HepG2 (cell line): ENCODE results near the gene CHMP6. TPM values are rescaled to one million over a fixed set of nuclear protein-coding genes. Genes with fewer than 3 reads are reported as not detected.

Experiments
- ATAC-seq: fragments of 200-7000 bp; cut with Tn5 transposase; 3 replicates; pipeline ENCODE4 v1.9.1; 2020; ENCODE audit warnings: mild to moderate bottlenecking, moderate library complexity
- BruUV-seq: library from RNA; stranded (reverse); fragments of 400-500 nt; replicated peaks from 2 replicates; lab custom pipeline; 2021; lab: Mats Ljungman, UMichigan
- CTCF ChIA-PET: fragments of 300-600 bp; formaldehyde crosslinking; extraction: SDS; loops from one replicate; lab custom pipeline; 2021; ENCODE audit warnings: low total read pairs, inconsistent platforms, low intra/inter-chr PET ratio; lab: Yijun Ruan, JAX
- POLR2A ChIA-PET: fragments of 350-600 bp; sonication (Branson Sonifier 250); formaldehyde crosslinking; loops from one replicate; lab custom pipeline; 2020; ENCODE audit warnings: antibody characterized with exemption, inconsistent platforms; lab: Yijun Ruan, JAX
- DNase-seq: peaks from one replicate; pipeline ENCODE4 v3.0.0-alpha.2; 2015; ENCODE audit warnings: low spot score
- FAIRE-seq: peaks from 3 replicates; lab custom pipeline; 2011; peaks lifted over from hg19 to GRCh38; lab: Jason Lieb, UNC
- H2AFZ ChIP-seq: one replicate; pipeline ENCODE4 v1.6.1; 2011; ENCODE audit warnings: low read length, inconsistent platforms
- H3K27ac ChIP-seq: fragments of 300-600 bp; 3 replicates; pipeline ENCODE4 v1.8.0; 2011; ENCODE audit warnings: mixed run types, mild to moderate bottlenecking, mixed read lengths, low read length, inconsistent platforms; ENCODE audit not compliant: insufficient read depth; ENCODE audit errors: extremely low read length
- H3K27me3 ChIP-seq, 2 experiments: fragments of 200-600 bp in 1 of 2; 2 replicates in 1 of 2; 3 replicates in 1 of 2; pipeline versions ENCODE4 v1.6.0 to v1.8.0; 2011; ENCODE audit warnings: low read length in 2 of 2, mild to moderate bottlenecking in 2 of 2, moderate library complexity in 2 of 2, inconsistent platforms in 1 of 2; ENCODE audit not compliant: insufficient read depth in 2 of 2, control insufficient read depth in 1 of 2
- H3K36me3 ChIP-seq, 2 experiments: fragments of 200-600 bp in 1 of 2; replicated peaks in 1 of 2; 2 replicates in 1 of 2; 3 replicates in 1 of 2; pipeline versions ENCODE4 v1.5.1 to v1.8.0; 2011; ENCODE audit warnings: low read length in 2 of 2, inconsistent platforms in 1 of 2; ENCODE audit not compliant: insufficient read depth in 2 of 2, control insufficient read depth in 1 of 2
- H3K4me1 ChIP-seq: 2 replicates; pipeline ENCODE4 v1.5.1; 2012; ENCODE audit warnings: low read length, inconsistent platforms; ENCODE audit not compliant: insufficient read depth
- H3K4me2 ChIP-seq: 2 replicates; pipeline ENCODE4 v1.6.0; 2011; ENCODE audit warnings: low read depth, low read length, inconsistent platforms
- H3K4me3 ChIP-seq, 3 experiments: fragments of 200-600 bp in 1 of 3; sonication (generic), shearing (Covaris generic) in 1 of 3; replicated peaks in 1 of 3; 2 replicates each; pipeline ENCODE4 v1.5.1; 2011 to 2016; ENCODE audit warnings: low read length in 3 of 3, inconsistent platforms in 2 of 3, low read depth in 2 of 3, mild to moderate bottlenecking in 2 of 3, control low read depth in 1 of 3, mixed read lengths in 1 of 3; ENCODE audit not compliant: insufficient read depth in 1 of 3
- H3K79me2 ChIP-seq: one replicate; pipeline ENCODE4 v1.6.1; 2011; ENCODE audit warnings: low read length, inconsistent platforms; ENCODE audit not compliant: insufficient read depth
- H3K9ac ChIP-seq: 2 replicates; pipeline ENCODE4 v1.6.0; 2011; ENCODE audit warnings: mild to moderate bottlenecking, low read depth, low read length, inconsistent platforms; ENCODE audit not compliant: insufficient read depth
- H3K9me3 ChIP-seq: 2 replicates; pipeline ENCODE4 v1.5.1; 2012; ENCODE audit warnings: mild to moderate bottlenecking, low read length
- H4K20me1 ChIP-seq: 2 replicates; pipeline ENCODE4 v1.6.0; 2011; ENCODE audit warnings: inconsistent platforms, mild to moderate bottlenecking, low read length, moderate library complexity; ENCODE audit not compliant: insufficient read depth
- AGO1 ChIP-seq: fragments of 200-400 bp; formaldehyde crosslinking; IDR thresholded peaks from 2 replicates; pipeline ENCODE4 v1.6.1; 2017; ENCODE audit warnings: mild to moderate bottlenecking, low read depth, low read length, moderate library complexity; ENCODE audit not compliant: poor library complexity, severe bottlenecking
- KDM2A ChIP-seq: sonication (generic); formaldehyde crosslinking; IDR thresholded peaks from 2 replicates; pipeline ENCODE4 v1.4.0; 2020; ENCODE audit warnings: low read depth, missing genetic modification reagents, borderline replicate concordance
- WGBS: methylation state at CpG from one replicate; pipeline ENCODE4 v1.1.6; 2017; ENCODE audit warnings: low lambda C conversion rate; 5-methylcytosine and 5-hydroxymethylcytosine counted together
- in situ Hi-C: cut with HindIII; loops from 2 replicates; pipeline ENCODE4 v1.10.0; 2017; ENCODE audit warnings: low pct_unique_long_range_greater_than_20kb; ENCODE audit not compliant: extremely low pct_ligation_motif_present
- intact Hi-C: fragments of 100-400 bp; cut with micrococcal nuclease; formaldehyde crosslinking; loops from one replicate; pipeline ENCODE4 v1.10.0; 2022; ENCODE audit not compliant: unreplicated experiment
- polyA plus RNA-seq, 8 experiments: library from polyadenylated mRNA; depleted of rRNA in 3 of 8; stranded (reverse) in 7 of 8; unstranded in 1 of 8; fragments of >200 nt; fragmentation: Illumina TruSeq in 4 of 8; extraction: Trizol in 4 of 8; gene quantifications; 2 replicates each; pipeline versions ENCODE4 v1.2.1 to v1.2.3, GENCODE V29; 2011 to 2016; ENCODE audit warnings: low read depth in 4 of 8, missing spikeins in 1 of 8, mixed read lengths in 1 of 8; ENCODE audit not compliant: insufficient read depth in 1 of 8
- total RNA-seq, 5 experiments: library from RNA; depleted of rRNA; stranded (reverse); fragments of >200 nt; fragmentation: Illumina TruSeq; extraction: Trizol; gene quantifications; 2 replicates each; pipeline ENCODE4 v1.2.3, GENCODE V29; 2016; ENCODE audit warnings: low read depth in 1 of 5
- TF ChIP-seq, protein P1 (sequence below): sonication (generic); formaldehyde crosslinking; IDR thresholded peaks from 2 replicates; pipeline ENCODE4 v1.5.1; 2020; ENCODE audit warnings: missing genetic modification reagents, mild to moderate bottlenecking, borderline replicate concordance

CHMP6 gene
- total and polyA plus RNA-seq, 2 of the 13 experiments (the other 11 are each of a cell fraction or from before 2014, with no cell fraction given), result 11.1 to 24.2 TPM

DNA sequence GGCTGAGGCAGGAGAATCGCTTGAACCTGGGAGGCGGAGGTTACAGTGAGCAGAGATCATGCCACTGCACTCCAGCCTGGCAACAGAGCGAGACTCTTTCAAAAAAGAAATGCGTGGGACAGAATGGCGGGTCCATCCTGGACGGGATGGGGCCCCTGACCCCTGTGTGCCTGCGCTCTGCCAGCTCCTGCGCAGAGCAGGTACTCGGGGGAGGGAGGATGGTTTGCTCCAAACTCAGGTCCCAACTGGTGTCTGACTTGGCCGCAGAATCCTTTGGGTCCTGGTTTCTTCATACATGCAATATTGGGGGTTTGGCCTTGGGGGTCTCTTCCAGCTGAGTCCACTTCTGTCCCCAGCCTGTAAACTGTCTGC lies 10.4 kb downstream of the CHMP6 start:
- Histone ChIP-seq H3K36me3 (peaks cover 16 to 25% of the 10 kb centered on the region in 2 experiments; a peak in 4 of 5 replicates), H3K4me3 (no peak overlapping the region), H3K79me2 (no peaks in the 10 kb centered on the region), H3K27me3 (peaks cover 7 to 44% of the 10 kb centered on the region in 2 experiments; a peak in 4 of 5 replicates), H3K9me3 (no peaks in the 10 kb centered on the region), H3K4me1 (peaks cover 39% of the 10 kb centered on the region), H3K9ac (no peak overlapping the region), H2AFZ (no peak overlapping the region), H3K4me2 (no peak overlapping the region), H3K27ac (no peak overlapping the region), H4K20me1 (0 out of 2 replicates have a peak, but pooled peaks cover 4% of the 10 kb centered on the region)
- intact Hi-C loops (no loop called here), in situ Hi-C loops (no loop called here)
- ChIA-PET POLR2A (interaction anchor here (1.1 to 2.0 kb wide), 4 partner anchors 11 to 237 kb away, joined by 3 to 10 read pairs (median 3); partner anchors contain the start of genes CHMP6, NDUFAF8 and TEPSIN), CTCF (no interaction called here)
- DNase-seq, result no peak
- ATAC-seq, result no peak
- 0 out of 2 replicates have a peak, but pooled peaks have one; percentile 7 for TF ChIP-seq KDM2A (CRISPR knock-in tag)
- TF ChIP-seq, protein P1, sequence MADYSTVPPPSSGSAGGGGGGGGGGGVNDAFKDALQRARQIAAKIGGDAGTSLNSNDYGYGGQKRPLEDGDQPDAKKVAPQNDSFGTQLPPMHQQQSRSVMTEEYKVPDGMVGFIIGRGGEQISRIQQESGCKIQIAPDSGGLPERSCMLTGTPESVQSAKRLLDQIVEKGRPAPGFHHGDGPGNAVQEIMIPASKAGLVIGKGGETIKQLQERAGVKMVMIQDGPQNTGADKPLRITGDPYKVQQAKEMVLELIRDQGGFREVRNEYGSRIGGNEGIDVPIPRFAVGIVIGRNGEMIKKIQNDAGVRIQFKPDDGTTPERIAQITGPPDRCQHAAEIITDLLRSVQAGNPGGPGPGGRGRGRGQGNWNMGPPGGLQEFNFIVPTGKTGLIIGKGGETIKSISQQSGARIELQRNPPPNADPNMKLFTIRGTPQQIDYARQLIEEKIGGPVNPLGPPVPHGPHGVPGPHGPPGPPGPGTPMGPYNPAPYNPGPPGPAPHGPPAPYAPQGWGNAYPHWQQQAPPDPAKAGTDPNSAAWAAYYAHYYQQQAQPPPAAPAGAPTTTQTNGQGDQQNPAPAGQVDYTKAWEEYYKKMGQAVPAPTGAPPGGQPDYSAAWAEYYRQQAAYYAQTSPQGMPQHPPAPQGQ (CRISPR knock-in tag), result no peak
- TF ChIP-seq AGO1, result peak; percentile 87
- no peak for FAIRE-seq
- BruUV-seq, result TSS peak; percentile 37
- 80% methylated on average over 7 of the region's 10 CpGs for WGBS
